Measurements from ENCODE around the gene RFNG. TPM values are rescaled to one million over a fixed set of nuclear protein-coding genes. Genes with fewer than 3 reads are reported as not detected.

RFNG gene
- total and polyA plus RNA-seq, 2 of the 13 experiments (the other 11 are each of a cell fraction or from before 2014, with no cell fraction given) = 61.4 to 64.0 TPM

- 0 out of 2 replicates have a peak, but pooled peaks have one; percentile 55 for TF ChIP-seq SNAPC4 (CRISPR knock-in tag; IDR thresholded peaks at IDR 0.05)
- no peak for TF ChIP-seq ZNF10 (CRISPR knock-in tag; IDR thresholded peaks at IDR 0.05; ENCODE audit: borderline replicate concordance, low read depth)
- TF ChIP-seq ZNF552 (CRISPR knock-in tag; IDR thresholded peaks at IDR 0.05; ENCODE audit: borderline replicate concordance) = no peak
- no peak for TF ChIP-seq JDP2 (CRISPR knock-in tag; IDR thresholded peaks at IDR 0.05; ENCODE audit: borderline replicate concordance)
- no peak for TF ChIP-seq RARG (CRISPR knock-in tag; IDR thresholded peaks at IDR 0.05; ENCODE audit: low read depth)
- 0 out of 2 replicates have a peak, but pooled peaks have one; percentile 1 for TF ChIP-seq ZNF563 (CRISPR knock-in tag; IDR thresholded peaks at IDR 0.05)
- 0 out of 2 replicates have a peak, but pooled peaks have one; percentile 6 for TF ChIP-seq KDM5A (IDR thresholded peaks at IDR 0.05; ENCODE audit: borderline replicate concordance, low read length)
- TF ChIP-seq ZNF232 (CRISPR knock-in tag; IDR thresholded peaks at IDR 0.05; ENCODE audit: borderline replicate concordance) = no peak
- TF ChIP-seq TAF15 (IDR thresholded peaks at IDR 0.05; ENCODE audit: low read depth, low read length, poor library complexity, severe bottlenecking) = no peak
- H2AFZ ChIP-seq (ENCODE audit: low read length) = no peak overlapping the region
- no peaks in the 10 kb centered on the region; the same call in 1 of the 2 replicates for H4K20me1 ChIP-seq (ENCODE audit: insufficient read depth, low read length)
- no peaks in the 10 kb centered on the region for H3K9me3 ChIP-seq (ENCODE audit: low read length)
- ATAC-seq (no peak), FAIRE-seq (no peak), DNase-seq (ENCODE audit: low spot score) (no peak)
- in situ Hi-C loops (cut with HindIII; ENCODE audit: extremely low pct_ligation_motif_present, low pct_unique_long_range_greater_than_20kb) = no loop called here
- no peaks in the 10 kb centered on the region; a peak in 2 of 5 replicates for H3K27me3 ChIP-seq (ENCODE audit: control insufficient read depth in 1 of 2, insufficient read depth in 2 of 2, low read length in 2 of 2)
- ChIA-PET POLR2A (interaction anchor here (0.7 to 3.4 kb wide), 4 partner anchors 9 to 324 kb away, joined by 3 to 33 read pairs (median 3); partner anchors contain the start of gene DCXR), CTCF (ENCODE audit: low intra/inter-chr PET ratio, low total read pairs) (no interaction called here)
- H3K36me3 ChIP-seq (replicated peaks in 1 of 2; ENCODE audit: control insufficient read depth in 1 of 2, insufficient read depth in 2 of 2, low read length in 2 of 2) = peaks cover 23 to 45% of the 10 kb centered on the region in 2 experiments
- 7% methylated on average over 7 of the region's 19 CpGs for WGBS (ENCODE audit: low lambda C conversion rate)
- H3K4me1 ChIP-seq (ENCODE audit: insufficient read depth, low read length) = peaks cover 57% of the 10 kb centered on the region
- H3K79me2 ChIP-seq (ENCODE audit: insufficient read depth, low read length) = peaks cover 37% of the 10 kb centered on the region
- H3K4me2 ChIP-seq (ENCODE audit: low read depth, low read length) = peak overlapping the region; percentile 92
- BruUV-seq (replicated peaks) = no TSS peak
- peak overlapping the region; percentile 64 for H3K27ac ChIP-seq (ENCODE audit: extremely low read length, insufficient read depth, low read length)
- H3K4me3 ChIP-seq (replicated peaks in 1 of 3; ENCODE audit: insufficient read depth in 1 of 3, low read depth in 2 of 3, low read length in 3 of 3) = peak overlapping the region; percentile 76 to 99 (median 95)
- H3K9ac ChIP-seq (ENCODE audit: insufficient read depth, low read depth, low read length) = peak overlapping the region; percentile 94
- intact Hi-C loops (cut with micrococcal nuclease; ENCODE audit: unreplicated experiment) = loop anchor here (5.0 kb wide), 1 partner anchor 45 kb away; the partner anchor contains the start of gene FASN
These were observed 1.0 kb upstream of the RFNG start for GRCh38 chr17:82052638-82053059.
